Measurements from ENCODE around the gene NTNG1.

The NTNG1 gene

DNA sequence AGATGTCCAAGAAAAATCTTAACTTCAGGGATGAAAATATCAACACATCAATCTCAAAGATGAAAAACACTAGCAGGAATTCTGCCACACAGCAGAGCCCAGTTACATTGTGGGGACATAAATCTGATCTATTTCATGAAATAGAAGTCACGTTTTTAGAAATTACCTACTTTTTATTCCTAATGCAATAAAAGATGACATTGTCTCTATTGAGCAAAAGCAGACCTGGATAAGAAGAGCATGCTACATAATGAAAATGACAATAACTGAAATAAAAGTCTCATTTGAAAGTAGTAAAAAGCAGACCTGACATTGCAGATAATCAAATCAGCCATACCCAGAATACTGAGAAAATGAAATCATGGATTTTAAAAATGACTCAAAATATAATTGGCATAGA lies 156.8 kb downstream of the NTNG1 start:
- Histone ChIP-seq H3K36me3 (ENCODE audit: insufficient read depth, low read length) (no peaks in the 10 kb centered on the region), H3K27me3 (ENCODE audit: insufficient read depth, low read length, poor library complexity) (no peaks in the 10 kb centered on the region), H4K20me1 (ENCODE audit: insufficient read depth, low read length) (no peaks in the 10 kb centered on the region), H3K4me2 (ENCODE audit: insufficient read depth, low read length) (no peak overlapping the region), H3K79me2 (ENCODE audit: insufficient read depth, low read length) (no peaks in the 10 kb centered on the region), H3K9ac (ENCODE audit: low read depth, low read length) (no peak overlapping the region), H3K27ac (ENCODE audit: low read length) (no peak overlapping the region), H3K9me3 (ENCODE audit: insufficient read depth, low read length, severe bottlenecking) (no peaks in the 10 kb centered on the region), H3K4me3 (ENCODE audit: low read depth in 1 of 2, low read length in 2 of 2) (no peak overlapping the region), H3K4me1 (ENCODE audit: insufficient read depth, low read length) (no peaks in the 10 kb centered on the region), H2AFZ (ENCODE audit: low read depth, low read length) (no peak overlapping the region)
- DNase-seq (no peak), ATAC-seq (ENCODE audit: insufficient read depth, low read depth) (no peak)
- TF ChIP-seq, protein P1, sequence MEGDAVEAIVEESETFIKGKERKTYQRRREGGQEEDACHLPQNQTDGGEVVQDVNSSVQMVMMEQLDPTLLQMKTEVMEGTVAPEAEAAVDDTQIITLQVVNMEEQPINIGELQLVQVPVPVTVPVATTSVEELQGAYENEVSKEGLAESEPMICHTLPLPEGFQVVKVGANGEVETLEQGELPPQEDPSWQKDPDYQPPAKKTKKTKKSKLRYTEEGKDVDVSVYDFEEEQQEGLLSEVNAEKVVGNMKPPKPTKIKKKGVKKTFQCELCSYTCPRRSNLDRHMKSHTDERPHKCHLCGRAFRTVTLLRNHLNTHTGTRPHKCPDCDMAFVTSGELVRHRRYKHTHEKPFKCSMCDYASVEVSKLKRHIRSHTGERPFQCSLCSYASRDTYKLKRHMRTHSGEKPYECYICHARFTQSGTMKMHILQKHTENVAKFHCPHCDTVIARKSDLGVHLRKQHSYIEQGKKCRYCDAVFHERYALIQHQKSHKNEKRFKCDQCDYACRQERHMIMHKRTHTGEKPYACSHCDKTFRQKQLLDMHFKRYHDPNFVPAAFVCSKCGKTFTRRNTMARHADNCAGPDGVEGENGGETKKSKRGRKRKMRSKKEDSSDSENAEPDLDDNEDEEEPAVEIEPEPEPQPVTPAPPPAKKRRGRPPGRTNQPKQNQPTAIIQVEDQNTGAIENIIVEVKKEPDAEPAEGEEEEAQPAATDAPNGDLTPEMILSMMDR (IDR thresholded peaks at IDR 0.05; ENCODE audit: borderline replicate concordance, extremely low read depth, low read length, poor library complexity, severe bottlenecking): no peak
- no peak for TF ChIP-seq EZH2 (IDR thresholded peaks at IDR 0.05; ENCODE audit: borderline replicate concordance, low read depth, low read length, severe bottlenecking)

DNA sequence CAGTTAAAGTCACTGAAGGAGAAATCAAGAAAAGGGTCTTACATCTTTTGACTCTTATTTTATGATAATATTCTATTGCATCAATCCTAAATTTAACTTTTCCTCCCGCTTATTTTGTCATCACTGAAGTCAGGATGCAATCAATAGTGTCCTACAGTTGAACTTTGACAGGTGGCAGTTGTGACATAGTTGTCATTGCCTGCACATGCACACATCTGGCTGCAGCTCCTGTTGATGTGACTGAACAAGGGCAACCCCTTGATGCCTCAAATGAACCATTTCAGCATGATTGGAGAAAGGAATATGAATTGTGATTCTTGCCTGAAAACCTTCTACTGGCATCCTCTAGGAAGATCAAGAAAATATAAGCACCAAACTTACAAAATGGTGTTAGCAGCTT lies 157.7 kb downstream of the NTNG1 start:
- no peak overlapping the region for H3K27ac ChIP-seq (ENCODE audit: low read length)
- no peak for ATAC-seq (ENCODE audit: insufficient read depth, low read depth)
- no peaks in the 10 kb centered on the region for H3K4me1 ChIP-seq (ENCODE audit: insufficient read depth, low read length)
- H4K20me1 ChIP-seq (ENCODE audit: insufficient read depth, low read length): no peaks in the 10 kb centered on the region
- no peak for TF ChIP-seq EZH2 (IDR thresholded peaks at IDR 0.05; ENCODE audit: borderline replicate concordance, low read depth, low read length, severe bottlenecking)
- TF ChIP-seq, protein P1 (IDR thresholded peaks at IDR 0.05; ENCODE audit: borderline replicate concordance, extremely low read depth, low read length, poor library complexity, severe bottlenecking): no peak
- no peak for DNase-seq
- H3K79me2 ChIP-seq (ENCODE audit: insufficient read depth, low read length): no peaks in the 10 kb centered on the region
- no peak overlapping the region for H2AFZ ChIP-seq (ENCODE audit: low read depth, low read length)
- no peak overlapping the region for H3K4me2 ChIP-seq (ENCODE audit: insufficient read depth, low read length)
- no peaks in the 10 kb centered on the region for H3K36me3 ChIP-seq (ENCODE audit: insufficient read depth, low read length)
- no peaks in the 10 kb centered on the region for H3K27me3 ChIP-seq (ENCODE audit: insufficient read depth, low read length, poor library complexity)
- H3K9ac ChIP-seq (ENCODE audit: low read depth, low read length): no peak overlapping the region
- H3K4me3 ChIP-seq (ENCODE audit: low read depth in 1 of 2, low read length in 2 of 2): no peak overlapping the region
- H3K9me3 ChIP-seq (ENCODE audit: insufficient read depth, low read length, severe bottlenecking): no peaks in the 10 kb centered on the region

DNA sequence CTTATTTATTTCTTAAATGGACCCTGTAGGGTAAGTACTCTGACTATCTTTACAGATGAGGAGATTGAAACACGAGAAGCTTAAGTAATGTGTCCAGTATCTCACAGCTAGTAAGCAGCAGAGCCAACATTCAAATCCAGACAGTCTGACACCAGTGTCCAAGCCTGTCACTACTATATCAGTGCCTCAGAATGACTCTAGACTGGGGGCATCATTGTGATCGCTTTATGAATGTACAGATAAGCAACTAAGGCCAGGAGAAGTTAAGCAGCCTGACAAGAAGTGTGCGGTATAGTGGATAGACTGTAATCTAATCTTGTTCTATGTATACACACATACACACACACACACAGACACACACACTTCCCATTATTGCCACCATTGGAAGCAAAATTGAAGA lies 158.7 kb downstream of the NTNG1 start:
- Histone ChIP-seq H3K27me3 (ENCODE audit: insufficient read depth, low read length, poor library complexity) (no peaks in the 10 kb centered on the region), H3K79me2 (ENCODE audit: insufficient read depth, low read length) (no peaks in the 10 kb centered on the region), H4K20me1 (ENCODE audit: insufficient read depth, low read length) (no peaks in the 10 kb centered on the region), H3K9ac (ENCODE audit: low read depth, low read length) (no peak overlapping the region), H2AFZ (ENCODE audit: low read depth, low read length) (no peak overlapping the region), H3K27ac (ENCODE audit: low read length) (no peak overlapping the region), H3K4me1 (ENCODE audit: insufficient read depth, low read length) (no peaks in the 10 kb centered on the region), H3K9me3 (ENCODE audit: insufficient read depth, low read length, severe bottlenecking) (no peaks in the 10 kb centered on the region), H3K4me2 (ENCODE audit: insufficient read depth, low read length) (no peak overlapping the region), H3K36me3 (ENCODE audit: insufficient read depth, low read length) (no peaks in the 10 kb centered on the region), H3K4me3 (ENCODE audit: low read depth in 1 of 2, low read length in 2 of 2) (no peak overlapping the region)
- DNase-seq (no peak), ATAC-seq (ENCODE audit: insufficient read depth, low read depth) (no peak)
- TF ChIP-seq, protein P1 (IDR thresholded peaks at IDR 0.05; ENCODE audit: borderline replicate concordance, extremely low read depth, low read length, poor library complexity, severe bottlenecking): no peak
- TF ChIP-seq EZH2 (IDR thresholded peaks at IDR 0.05; ENCODE audit: borderline replicate concordance, low read depth, low read length, severe bottlenecking): no peak

DNA sequence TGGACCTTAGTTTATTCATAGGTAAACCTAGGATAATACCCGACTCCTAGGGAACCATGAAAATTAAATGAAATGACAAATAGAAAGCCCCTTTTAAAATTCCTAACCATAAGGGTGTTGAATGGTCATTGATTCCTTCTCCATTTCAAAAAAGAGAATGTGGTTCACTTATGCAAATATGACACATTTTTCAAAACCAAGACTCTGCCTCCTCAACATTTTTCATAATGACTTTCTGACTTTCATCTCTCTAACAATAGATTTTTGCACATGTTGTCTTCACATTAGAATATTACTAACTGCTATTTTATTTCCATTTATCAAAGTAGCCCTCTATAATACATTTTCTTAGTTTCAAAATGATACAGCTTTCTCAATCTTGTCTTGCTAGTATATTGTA lies 169.1 kb downstream of the NTNG1 start:
- ATAC-seq (ENCODE audit: insufficient read depth, low read depth) (no peak), DNase-seq (no peak)

More for the DNA sequence above, 169.1 kb downstream of the NTNG1 start:
- no peaks in the 10 kb centered on the region for H3K79me2 ChIP-seq (ENCODE audit: insufficient read depth, low read length)
- H3K27ac ChIP-seq (ENCODE audit: low read length): no peak overlapping the region
- H3K9me3 ChIP-seq (ENCODE audit: insufficient read depth, low read length, severe bottlenecking): no peaks in the 10 kb centered on the region
- no peak overlapping the region for H3K4me3 ChIP-seq (ENCODE audit: low read depth in 1 of 2, low read length in 2 of 2)
- no peak overlapping the region for H2AFZ ChIP-seq (ENCODE audit: low read depth, low read length)
- no peaks in the 10 kb centered on the region for H3K4me1 ChIP-seq (ENCODE audit: insufficient read depth, low read length)
- H4K20me1 ChIP-seq (ENCODE audit: insufficient read depth, low read length): no peaks in the 10 kb centered on the region
- H3K4me2 ChIP-seq (ENCODE audit: insufficient read depth, low read length): no peak overlapping the region
- no peaks in the 10 kb centered on the region for H3K27me3 ChIP-seq (ENCODE audit: insufficient read depth, low read length, poor library complexity)
- no peaks in the 10 kb centered on the region for H3K36me3 ChIP-seq (ENCODE audit: insufficient read depth, low read length)
- TF ChIP-seq, protein P1 (IDR thresholded peaks at IDR 0.05; ENCODE audit: borderline replicate concordance, extremely low read depth, low read length, poor library complexity, severe bottlenecking): no peak
- TF ChIP-seq EZH2 (IDR thresholded peaks at IDR 0.05; ENCODE audit: borderline replicate concordance, low read depth, low read length, severe bottlenecking): no peak
- no peak overlapping the region for H3K9ac ChIP-seq (ENCODE audit: low read depth, low read length)

All from DND-41 (cell line).